BE2C (cell line): ENCODE results near the gene CRELD1.
A peak's percentile ranks its signal among the peaks of the same experiment; 100 is the strongest.

Experiments used
- DNase-seq: peaks from one replicate; pipeline ENCODE4 v3.0.0-alpha.2; 2020
- H3K27me3 ChIP-seq: fragments of 250-450 bp; sonication (Bioruptor Pico); 2 replicates; pipeline ENCODE4 v1.5.1; 2020; ENCODE audit warnings: mild to moderate bottlenecking
- H3K36me3 ChIP-seq: fragments of 250-450 bp; sonication (Bioruptor Pico); 2 replicates; pipeline ENCODE4 v1.5.1; 2020; ENCODE audit warnings: mild to moderate bottlenecking
- H3K4me1 ChIP-seq: fragments of 250-450 bp; sonication (Bioruptor Pico); 2 replicates; pipeline ENCODE4 v1.5.1; 2020
- H3K4me3 ChIP-seq: 2 replicates; pipeline ENCODE4 v1.5.1; 2011; ENCODE audit warnings: low read depth, low read length
- H3K9me3 ChIP-seq: fragments of 250-450 bp; sonication (Bioruptor Pico); 2 replicates; pipeline ENCODE4 v1.5.1; 2020
- CTCF ChIP-seq: IDR thresholded peaks from 2 replicates; pipeline ENCODE4 v1.5.1; 2012; ENCODE audit warnings: mild to moderate bottlenecking, low read depth, low read length

CRELD1 gene

GRCh38 chr3:9944271-9944670 lies 10.6 kb downstream of the CRELD1 start:
- Histone ChIP-seq H3K27me3 (no peaks in the 10 kb centered on the region), H3K9me3 (no peaks in the 10 kb centered on the region), H3K4me3 (no peak overlapping the region), H3K4me1 (no peaks in the 10 kb centered on the region), H3K36me3 (no peaks in the 10 kb centered on the region)
- DNase-seq, result no peak
- no peak for TF ChIP-seq CTCF

- no peaks in the 10 kb centered on the region for H3K36me3 ChIP-seq
- no peaks in the 10 kb centered on the region for H3K4me1 ChIP-seq
- DNase-seq, result no peak
- H3K4me3 ChIP-seq, result no peak overlapping the region
- TF ChIP-seq CTCF, result no peak
- H3K9me3 ChIP-seq, result no peaks in the 10 kb centered on the region
- H3K27me3 ChIP-seq, result no peaks in the 10 kb centered on the region
Observed at GRCh38 chr3:9945358-9945757, 11.7 kb downstream of the CRELD1 start.

GRCh38 chr3:9946112-9947024 lies 12.7 kb downstream of the CRELD1 start:
- Histone ChIP-seq H3K9me3 (no peaks in the 10 kb centered on the region), H3K27me3 (no peaks in the 10 kb centered on the region), H3K4me1 (no peaks in the 10 kb centered on the region), H3K4me3 (peak overlapping the region; percentile 71), H3K36me3 (no peaks in the 10 kb centered on the region)
- DNase-seq, result peak; percentile 89
- TF ChIP-seq CTCF, result peak; percentile 49

GRCh38 chr3:9947025-9947995 lies 13.7 kb downstream of the CRELD1 start:
- peak overlapping the region; percentile 71 for H3K4me3 ChIP-seq

GRCh38 chr3:9948586-9948985 lies 15.0 kb downstream of the CRELD1 start:
- DNase-seq, result no peak
- no peak overlapping the region for H3K4me3 ChIP-seq
- no peak for TF ChIP-seq CTCF
- H3K27me3 ChIP-seq, result no peaks in the 10 kb centered on the region
- H3K4me1 ChIP-seq, result no peaks in the 10 kb centered on the region
- no peaks in the 10 kb centered on the region for H3K9me3 ChIP-seq
- no peaks in the 10 kb centered on the region for H3K36me3 ChIP-seq

More at GRCh38 chr3:9947025-9947995, 13.7 kb downstream of the CRELD1 start:
- peak; percentile 87 for DNase-seq
- TF ChIP-seq CTCF, result peak; percentile 42
- no peaks in the 10 kb centered on the region for H3K9me3 ChIP-seq
- H3K27me3 ChIP-seq, result no peaks in the 10 kb centered on the region
- no peaks in the 10 kb centered on the region for H3K36me3 ChIP-seq
- no peaks in the 10 kb centered on the region for H3K4me1 ChIP-seq
